Hippocampal formation (tissue), 2 donors: Measurements from ENCODE around the gene C1orf94.

Source experiments
- DNase-seq, 2 donors: peaks; one replicate each; lab custom pipeline; 2025; lab: John Stamatoyannopoulos, UW

The C1orf94 gene

DNA sequence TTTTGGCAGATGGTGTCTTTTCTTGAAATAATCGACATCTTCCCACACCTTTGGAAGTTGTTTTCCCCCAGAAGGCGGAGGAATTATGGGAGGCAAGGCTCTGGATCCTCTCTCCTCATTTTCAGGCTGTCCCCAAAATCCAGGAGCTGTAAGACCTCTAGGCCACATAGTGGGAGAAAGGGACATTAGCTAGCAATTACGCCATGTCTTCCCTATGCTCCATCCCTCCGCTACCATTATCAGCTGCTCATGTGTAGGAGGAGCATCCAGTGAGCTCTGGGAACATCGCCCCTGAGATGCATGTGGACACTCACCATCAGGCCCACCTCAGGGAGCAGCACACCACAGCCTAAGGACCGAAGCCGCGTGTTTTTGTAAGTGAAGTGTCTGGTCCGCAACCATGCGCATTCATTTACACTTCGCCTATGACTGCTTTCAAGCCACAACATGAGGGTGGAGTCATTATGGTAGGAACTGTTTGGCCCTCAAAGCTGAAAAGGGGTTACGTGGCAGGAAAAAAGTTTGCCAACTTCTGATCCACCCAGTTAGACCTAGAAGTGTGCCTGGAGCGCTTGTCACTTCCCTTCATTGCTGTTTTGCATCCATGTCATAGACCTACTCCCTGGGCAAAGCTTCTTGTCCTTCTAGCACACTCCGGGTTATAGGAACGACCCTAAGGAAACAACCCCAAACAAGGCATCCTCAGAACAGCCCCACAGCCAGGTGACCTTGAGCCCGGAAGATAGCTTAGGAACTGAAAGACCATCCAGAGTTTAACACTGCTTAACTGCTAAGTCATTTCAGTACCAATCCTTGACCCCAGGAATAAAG, 85.5 kb downstream of the C1orf94 start:
- DNase-seq: no peak

DNA sequence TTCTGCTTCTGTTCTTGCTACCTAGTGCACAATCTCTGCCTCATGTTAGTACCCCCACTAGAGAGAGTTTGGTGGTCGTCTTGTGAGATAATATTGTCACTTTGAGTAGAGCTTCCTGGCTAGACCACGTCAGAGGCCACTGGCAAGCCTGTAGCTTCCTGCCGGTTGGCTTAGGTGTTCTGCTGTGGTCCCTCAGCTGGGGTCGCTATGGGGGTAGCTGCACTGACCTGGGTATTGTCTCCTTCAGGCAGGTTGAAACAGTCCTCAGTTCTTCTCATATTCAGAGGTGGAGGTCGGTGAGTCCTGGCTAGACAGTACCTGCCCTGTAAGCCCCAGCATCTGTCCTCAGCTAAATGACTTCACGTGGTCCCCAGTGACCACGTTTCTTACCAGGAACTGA, 86.2 kb downstream of the C1orf94 start:
- no peak for DNase-seq

DNA sequence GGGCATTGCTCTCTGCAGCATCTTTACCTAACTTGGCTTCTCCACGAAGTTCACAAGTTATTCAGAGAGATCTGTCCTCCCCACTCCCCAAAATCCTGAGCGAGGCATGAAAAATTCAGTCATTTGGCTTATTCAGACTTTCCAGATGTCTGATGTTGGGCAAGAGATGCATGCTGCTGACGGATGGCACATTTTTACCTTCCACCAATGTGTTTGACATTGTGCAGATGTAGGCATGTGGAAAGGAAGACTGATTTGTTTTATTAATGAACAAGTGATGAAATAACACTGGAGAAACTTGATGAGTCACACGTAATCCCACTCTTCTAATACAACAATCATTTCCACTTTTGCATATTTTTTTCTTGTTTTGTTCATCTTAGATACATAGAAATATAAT, 86.7 kb downstream of the C1orf94 start:
- DNase-seq: no peak

DNA sequence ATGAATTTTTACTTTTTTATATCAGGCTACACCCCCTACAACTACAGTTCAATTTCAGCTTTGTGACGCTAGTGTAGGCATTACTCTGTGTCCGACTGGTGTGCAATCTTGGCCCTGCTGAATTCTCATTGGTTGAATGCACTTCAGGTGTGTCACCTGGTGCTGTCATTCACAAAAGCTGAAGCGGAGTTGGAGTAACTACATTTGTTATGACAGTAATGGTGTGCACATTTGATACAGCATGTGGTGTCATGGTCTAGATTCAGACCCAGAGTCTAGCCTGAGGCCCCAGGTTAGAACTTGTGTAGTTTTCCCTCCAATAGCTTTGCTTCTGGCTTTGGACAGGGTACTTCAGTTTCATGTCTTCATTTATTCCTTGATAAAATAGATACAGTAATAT, 88.7 kb downstream of the C1orf94 start:
- no peak for DNase-seq

DNA sequence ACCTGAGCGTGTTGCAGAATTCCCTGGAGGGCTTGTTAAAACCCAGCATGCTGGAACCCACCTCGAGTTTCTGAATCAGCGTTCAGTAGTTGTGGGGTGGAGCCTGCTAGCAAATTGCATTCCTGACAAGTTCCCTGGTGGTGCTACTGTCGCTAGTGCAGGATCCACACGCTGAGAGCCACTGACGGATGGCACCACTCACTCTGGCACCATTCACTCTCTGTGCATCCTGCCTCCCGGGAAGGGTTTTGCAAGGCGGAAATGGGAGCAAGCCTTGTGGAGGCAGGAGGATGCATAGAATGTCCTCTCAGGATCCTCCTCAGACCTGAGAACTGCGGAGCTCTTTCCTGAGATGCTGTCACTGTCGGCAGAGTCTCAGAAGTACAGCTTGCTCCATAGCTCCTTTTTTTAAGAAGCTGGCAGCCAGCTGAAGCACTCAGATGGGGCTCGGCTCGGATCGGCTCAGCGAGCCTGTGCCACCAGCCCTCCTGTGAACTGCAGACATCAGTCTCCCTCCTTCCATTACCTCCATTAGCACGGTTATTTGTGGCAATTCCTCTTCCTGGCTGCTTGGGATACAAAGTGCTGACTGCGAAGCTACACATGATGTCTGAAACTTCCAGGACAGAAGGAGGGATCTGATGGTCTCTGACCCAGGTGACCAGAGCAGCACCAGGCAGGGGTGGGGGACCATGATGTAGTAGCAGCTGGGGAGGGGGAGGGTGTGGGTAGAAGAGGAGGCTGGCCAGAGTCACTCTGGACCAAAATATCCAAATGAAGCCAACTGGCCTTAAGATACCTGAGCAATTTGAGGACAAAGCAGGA, 89.6 kb downstream of the C1orf94 start:
- DNase-seq: no peak

DNA sequence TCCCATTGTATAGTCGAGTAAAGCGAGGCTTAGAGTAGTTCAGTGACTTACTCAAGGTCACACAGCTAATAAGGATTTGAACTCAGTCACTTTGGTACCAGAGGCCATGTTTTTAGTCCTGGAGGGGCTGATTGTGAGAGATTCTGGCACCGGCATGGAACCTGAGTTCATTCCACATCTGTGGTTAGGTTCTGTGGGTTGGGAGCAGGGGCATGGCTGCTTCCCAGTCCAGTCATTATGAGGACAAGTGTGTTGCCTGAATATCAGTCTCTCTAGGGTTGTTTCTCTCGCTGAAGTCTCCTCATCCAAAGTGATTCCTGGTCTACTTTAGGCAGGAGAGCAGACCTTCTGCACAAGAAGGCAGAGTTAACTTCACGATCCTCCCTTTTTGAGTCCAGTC, 90.6 kb downstream of the C1orf94 start:
- no peak for DNase-seq

DNA sequence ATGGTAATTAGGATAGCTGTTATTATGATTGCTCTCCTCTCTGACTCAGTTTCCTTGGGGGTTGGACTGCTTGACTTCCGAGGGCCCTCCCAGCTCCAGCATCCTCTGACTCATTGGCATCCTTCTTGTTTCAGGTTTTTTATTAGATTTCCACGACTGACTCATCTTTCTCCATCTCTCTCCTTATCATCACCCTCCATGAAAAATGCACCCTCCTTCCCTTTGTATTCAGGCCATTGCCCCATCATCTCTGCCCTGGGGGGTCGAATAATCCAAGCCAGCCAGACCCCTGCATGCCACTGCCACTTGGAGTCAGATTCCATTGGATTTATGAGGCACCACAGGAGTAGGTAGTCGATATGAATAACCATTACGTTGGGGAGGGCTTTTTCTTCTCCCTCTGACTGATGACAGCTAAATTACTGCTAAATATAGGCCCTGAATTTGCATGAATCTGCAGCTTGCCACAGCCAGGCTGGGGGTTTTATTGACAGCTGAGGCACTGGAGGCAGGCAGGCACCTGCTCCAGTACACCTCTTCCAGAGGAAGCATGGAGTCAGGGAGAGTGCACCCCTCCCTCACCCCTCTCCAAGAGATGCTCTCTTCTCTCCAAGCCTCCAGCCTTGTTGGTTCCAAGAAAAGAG, 91.7 kb downstream of the C1orf94 start:
- DNase-seq: no peak
